Measurements from ENCODE around the gene SLC20A1.

The SLC20A1 gene

GRCh38 chr2:112709703-112710102 is 64.0 kb downstream of the SLC20A1 start:
- no peak for DNase-seq

GRCh38 chr2:112710956-112711750 is 65.4 kb downstream of the SLC20A1 start:
- no peaks in the 10 kb centered on the region for H3K27me3 ChIP-seq (replicated peaks in 2 of 5; ENCODE audit: control insufficient read depth in 4 of 5, insufficient read depth in 5 of 5, low read length in 4 of 5)
- 84% methylated on average over 6 of the region's 9 CpGs for WGBS (ENCODE audit: insufficient coverage)
- POLR2A ChIA-PET: no interaction called here
- H3K36me3 ChIP-seq (ENCODE audit: control insufficient read depth in 4 of 4, insufficient read depth in 4 of 4, low read length in 3 of 4): peaks cover 0 to 3% (median 0%) of the 10 kb centered on the region in 4 experiments
- H3K27ac ChIP-seq (ENCODE audit: insufficient read depth in 1 of 2, low read depth in 1 of 2, low read length in 2 of 2, poor library complexity in 1 of 2, severe bottlenecking in 2 of 2): no peak overlapping the region
- no peak for DNase-seq
- no peaks in the 10 kb centered on the region for H3K9me3 ChIP-seq (ENCODE audit: control extremely low read depth in 1 of 5, control insufficient read depth in 4 of 5, insufficient read depth in 2 of 5, low read depth in 1 of 5, low read length in 4 of 5)
- no peak overlapping the region for H3K4me3 ChIP-seq (ENCODE audit: control insufficient read depth in 1 of 7, extremely low read depth in 1 of 7, insufficient read depth in 4 of 7, low read depth in 2 of 7, low read length in 6 of 7)
- CTCF ChIA-PET: interaction anchor here (1.4 to 3.1 kb wide), 3 partner anchors 7 to 20 kb away, joined by 5 to 17 read pairs (median 6); no protein-coding TSS in a partner anchor
- peaks cover 28 to 59% (median 47%) of the 10 kb centered on the region in 4 experiments for H3K4me1 ChIP-seq (ENCODE audit: control extremely low read depth in 1 of 4, control insufficient read depth in 4 of 4, insufficient read depth in 4 of 4, low read length in 3 of 4)

More at GRCh38 chr2:112709703-112710102, 64.0 kb downstream of the SLC20A1 start:
- ChIA-PET POLR2A (no interaction called here), CTCF (interaction anchor here (0.6 to 12.8 kb wide), 10 partner anchors 16 to 110 kb away, joined by 3 to 174 read pairs (median 4); partner anchors contain the start of gene NT5DC4)
- no peak overlapping the region for H3K4me3 ChIP-seq (ENCODE audit: control insufficient read depth in 1 of 7, extremely low read depth in 1 of 7, insufficient read depth in 4 of 7, low read depth in 2 of 7, low read length in 6 of 7)
- WGBS (ENCODE audit: insufficient coverage): 100% methylated on average over 3 of the region's 6 CpGs
- no peak overlapping the region for H3K27ac ChIP-seq (ENCODE audit: insufficient read depth in 1 of 2, low read depth in 1 of 2, low read length in 2 of 2, poor library complexity in 1 of 2, severe bottlenecking in 2 of 2)
- H3K36me3 ChIP-seq (ENCODE audit: control insufficient read depth in 4 of 4, insufficient read depth in 4 of 4, low read length in 3 of 4): peaks cover 0 to 3% (median 0%) of the 10 kb centered on the region in 4 experiments
- H3K4me1 ChIP-seq (ENCODE audit: control extremely low read depth in 1 of 4, control insufficient read depth in 4 of 4, insufficient read depth in 4 of 4, low read length in 3 of 4): peaks cover 28 to 73% (median 61%) of the 10 kb centered on the region in 4 experiments
- no peaks in the 10 kb centered on the region for H3K27me3 ChIP-seq (replicated peaks in 2 of 5; ENCODE audit: control insufficient read depth in 4 of 5, insufficient read depth in 5 of 5, low read length in 4 of 5)
- H3K9me3 ChIP-seq (ENCODE audit: control extremely low read depth in 1 of 5, control insufficient read depth in 4 of 5, insufficient read depth in 2 of 5, low read depth in 1 of 5, low read length in 4 of 5): no peaks in the 10 kb centered on the region

- Histone ChIP-seq H3K4me1 (ENCODE audit: control extremely low read depth in 1 of 4, control insufficient read depth in 4 of 4, insufficient read depth in 4 of 4, low read length in 3 of 4) (peaks cover 19 to 46% (median 34%) of the 10 kb centered on the region in 4 experiments), H3K27me3 (replicated peaks in 2 of 5; ENCODE audit: control insufficient read depth in 4 of 5, insufficient read depth in 5 of 5, low read length in 4 of 5) (no peaks in the 10 kb centered on the region), H3K36me3 (ENCODE audit: control insufficient read depth in 4 of 4, insufficient read depth in 4 of 4, low read length in 3 of 4) (peaks cover 0 to 3% (median 0%) of the 10 kb centered on the region in 4 experiments), H3K27ac (ENCODE audit: insufficient read depth in 1 of 2, low read depth in 1 of 2, low read length in 2 of 2, poor library complexity in 1 of 2, severe bottlenecking in 2 of 2) (no peak overlapping the region), H3K4me3 (ENCODE audit: control insufficient read depth in 1 of 7, extremely low read depth in 1 of 7, insufficient read depth in 4 of 7, low read depth in 2 of 7, low read length in 6 of 7) (no peak overlapping the region), H3K9me3 (ENCODE audit: control extremely low read depth in 1 of 5, control insufficient read depth in 4 of 5, insufficient read depth in 2 of 5, low read depth in 1 of 5, low read length in 4 of 5) (no peaks in the 10 kb centered on the region)
- ChIA-PET POLR2A (no interaction called here), CTCF (interaction anchor here (1.4 to 3.1 kb wide), 3 partner anchors 9 to 21 kb away, joined by 5 to 17 read pairs (median 6); no protein-coding TSS in a partner anchor)
- WGBS (ENCODE audit: insufficient coverage): 100% methylated on average over 3 of the region's 3 CpGs
- no peak for DNase-seq
Measured at GRCh38 chr2:112712465-112712864, 66.7 kb downstream of the SLC20A1 start.

GRCh38 chr2:112712903-112713584 is 67.3 kb downstream of the SLC20A1 start:
- Histone ChIP-seq H3K9me3 (ENCODE audit: control extremely low read depth in 1 of 5, control insufficient read depth in 4 of 5, insufficient read depth in 2 of 5, low read depth in 1 of 5, low read length in 4 of 5) (no peaks in the 10 kb centered on the region), H3K36me3 (ENCODE audit: control insufficient read depth in 4 of 4, insufficient read depth in 4 of 4, low read length in 3 of 4) (peaks cover 0 to 3% (median 0%) of the 10 kb centered on the region in 4 experiments), H3K4me1 (ENCODE audit: control extremely low read depth in 1 of 4, control insufficient read depth in 4 of 4, insufficient read depth in 4 of 4, low read length in 3 of 4) (peaks cover 14 to 40% (median 28%) of the 10 kb centered on the region in 4 experiments), H3K4me3 (ENCODE audit: control insufficient read depth in 1 of 7, extremely low read depth in 1 of 7, insufficient read depth in 4 of 7, low read depth in 2 of 7, low read length in 6 of 7) (no peak overlapping the region), H3K27me3 (replicated peaks in 2 of 5; ENCODE audit: control insufficient read depth in 4 of 5, insufficient read depth in 5 of 5, low read length in 4 of 5) (no peaks in the 10 kb centered on the region), H3K27ac (ENCODE audit: insufficient read depth in 1 of 2, low read depth in 1 of 2, low read length in 2 of 2, poor library complexity in 1 of 2, severe bottlenecking in 2 of 2) (no peak overlapping the region)
- CTCF ChIA-PET: interaction anchor here (0.9 to 3.1 kb wide), 6 partner anchors 9 to 113 kb away, joined by 3 to 17 read pairs (median 4); no protein-coding TSS in a partner anchor
- POLR2A ChIA-PET: no interaction called here
- WGBS (ENCODE audit: insufficient coverage): 76% methylated on average over 16 of the region's 17 CpGs
- no peak for DNase-seq
